ENCODE measurements around the gene KLHL29.

DNA sequence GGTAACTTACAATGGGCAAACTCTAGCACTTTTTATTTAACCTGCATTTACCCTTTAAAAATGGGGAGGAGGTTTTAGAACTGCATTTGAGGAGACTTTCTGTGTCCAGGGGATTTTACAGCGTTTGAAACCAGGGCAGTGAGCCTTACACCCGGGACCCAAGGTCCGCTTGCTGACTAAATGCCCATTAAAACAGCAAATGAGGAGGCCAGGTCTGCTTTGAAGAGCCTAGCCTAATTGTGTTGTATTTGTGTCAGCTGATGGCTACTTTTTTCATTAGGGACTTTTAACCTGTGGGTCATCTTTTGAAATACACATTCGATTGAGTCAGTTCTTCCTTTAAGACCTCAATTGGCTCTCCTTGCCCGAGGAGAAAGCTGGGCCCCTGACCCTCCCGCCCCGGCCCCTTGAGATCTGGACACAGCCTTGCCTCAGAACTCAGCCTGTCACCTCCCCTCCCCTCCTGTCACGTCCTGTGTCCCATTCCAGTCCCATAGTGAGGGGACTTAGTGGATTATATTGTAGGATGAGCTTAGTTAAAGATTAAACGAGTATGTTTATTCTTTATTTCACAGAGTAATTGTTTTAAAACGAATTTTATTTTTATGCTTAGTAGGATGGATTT is 69.0 kb downstream of the KLHL29 start:
- TF ChIP-seq TAF1 (IDR thresholded peaks at IDR 0.05; ENCODE audit: low read depth), result no peak
- TF ChIP-seq USF1 (IDR thresholded peaks at IDR 0.05), result no peak
- TF ChIP-seq REST (IDR thresholded peaks at IDR 0.05; ENCODE audit: low read depth), result no peak

Measured in Ishikawa (cell line).